DND-41 (cell line): ENCODE data around the gene VPS35L.

ENCODE experiments used
- EZH2 ChIP-seq: IDR thresholded peaks from 3 replicates; pipeline ENCODE4 v1.6.1; 2012; ENCODE audit warnings: borderline replicate concordance, low read depth, mild to moderate bottlenecking, moderate library complexity, low read length, inconsistent platforms; ENCODE audit not compliant: severe bottlenecking
- TF ChIP-seq, protein P1 (sequence below): IDR thresholded peaks from 2 replicates; pipeline ENCODE4 v1.5.1; 2012; ENCODE audit warnings: borderline replicate concordance, low read length, moderate library complexity, mild to moderate bottlenecking; ENCODE audit not compliant: poor library complexity, severe bottlenecking; ENCODE audit errors: extremely low read depth

DNA sequence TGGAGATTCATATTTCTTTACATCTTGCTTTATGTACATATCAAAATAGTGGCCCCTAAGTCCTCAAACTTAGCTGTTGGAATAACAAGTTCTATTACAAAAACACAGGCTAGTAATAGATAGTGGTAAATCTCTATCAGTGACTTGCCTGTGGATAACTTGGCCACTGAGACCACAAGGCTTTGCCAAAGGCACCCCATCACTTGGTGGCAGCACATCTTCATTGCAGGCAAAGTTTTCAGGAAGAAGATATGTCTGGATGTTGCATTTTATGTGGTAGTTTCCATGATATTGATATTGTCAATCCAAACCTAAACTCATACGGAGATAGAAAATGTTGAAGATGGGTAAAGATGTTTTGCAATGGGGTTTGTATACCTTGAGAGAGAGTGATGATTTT, 104.1 kb downstream of the VPS35L start:
- no peak for TF ChIP-seq EZH2
- TF ChIP-seq, protein P1, sequence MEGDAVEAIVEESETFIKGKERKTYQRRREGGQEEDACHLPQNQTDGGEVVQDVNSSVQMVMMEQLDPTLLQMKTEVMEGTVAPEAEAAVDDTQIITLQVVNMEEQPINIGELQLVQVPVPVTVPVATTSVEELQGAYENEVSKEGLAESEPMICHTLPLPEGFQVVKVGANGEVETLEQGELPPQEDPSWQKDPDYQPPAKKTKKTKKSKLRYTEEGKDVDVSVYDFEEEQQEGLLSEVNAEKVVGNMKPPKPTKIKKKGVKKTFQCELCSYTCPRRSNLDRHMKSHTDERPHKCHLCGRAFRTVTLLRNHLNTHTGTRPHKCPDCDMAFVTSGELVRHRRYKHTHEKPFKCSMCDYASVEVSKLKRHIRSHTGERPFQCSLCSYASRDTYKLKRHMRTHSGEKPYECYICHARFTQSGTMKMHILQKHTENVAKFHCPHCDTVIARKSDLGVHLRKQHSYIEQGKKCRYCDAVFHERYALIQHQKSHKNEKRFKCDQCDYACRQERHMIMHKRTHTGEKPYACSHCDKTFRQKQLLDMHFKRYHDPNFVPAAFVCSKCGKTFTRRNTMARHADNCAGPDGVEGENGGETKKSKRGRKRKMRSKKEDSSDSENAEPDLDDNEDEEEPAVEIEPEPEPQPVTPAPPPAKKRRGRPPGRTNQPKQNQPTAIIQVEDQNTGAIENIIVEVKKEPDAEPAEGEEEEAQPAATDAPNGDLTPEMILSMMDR = no peak
